BE2C (cell line): ENCODE measurements around the gene COL15A1.

Experiments
- DNase-seq: peaks from one replicate; pipeline ENCODE4 v3.0.0-alpha.2; 2020
- H3K27me3 ChIP-seq: fragments of 250-450 bp; sonication (Bioruptor Pico); 2 replicates; pipeline ENCODE4 v1.5.1; 2020; ENCODE audit warnings: mild to moderate bottlenecking
- H3K36me3 ChIP-seq: fragments of 250-450 bp; sonication (Bioruptor Pico); 2 replicates; pipeline ENCODE4 v1.5.1; 2020; ENCODE audit warnings: mild to moderate bottlenecking
- H3K4me1 ChIP-seq: fragments of 250-450 bp; sonication (Bioruptor Pico); 2 replicates; pipeline ENCODE4 v1.5.1; 2020
- H3K4me3 ChIP-seq: 2 replicates; pipeline ENCODE4 v1.5.1; 2011; ENCODE audit warnings: low read depth, low read length
- H3K9me3 ChIP-seq: fragments of 250-450 bp; sonication (Bioruptor Pico); 2 replicates; pipeline ENCODE4 v1.5.1; 2020
- CTCF ChIP-seq: IDR thresholded peaks from 2 replicates; pipeline ENCODE4 v1.5.1; 2012; ENCODE audit warnings: mild to moderate bottlenecking, low read depth, low read length

Gene COL15A1

GRCh38 chr9:99026956-99027298 is 83.2 kb downstream of the COL15A1 start:
- no peaks in the 10 kb centered on the region for H3K36me3 ChIP-seq
- DNase-seq = no peak
- peaks cover 3% of the 10 kb centered on the region for H3K27me3 ChIP-seq
- TF ChIP-seq CTCF = no peak
- H3K4me3 ChIP-seq = no peak overlapping the region
- no peaks in the 10 kb centered on the region for H3K4me1 ChIP-seq
- no peaks in the 10 kb centered on the region for H3K9me3 ChIP-seq

- no peak for TF ChIP-seq CTCF
- no peaks in the 10 kb centered on the region for H3K4me1 ChIP-seq
- DNase-seq = no peak
- H3K27me3 ChIP-seq = peaks cover 3% of the 10 kb centered on the region
- H3K4me3 ChIP-seq = no peak overlapping the region
- H3K36me3 ChIP-seq = no peaks in the 10 kb centered on the region
- H3K9me3 ChIP-seq = no peaks in the 10 kb centered on the region
These were observed 83.7 kb downstream of the COL15A1 start for GRCh38 chr9:99027443-99027842.

- TF ChIP-seq CTCF = no peak
- H3K27me3 ChIP-seq = peaks cover 6% of the 10 kb centered on the region
- no peaks in the 10 kb centered on the region for H3K4me1 ChIP-seq
- H3K36me3 ChIP-seq = no peaks in the 10 kb centered on the region
- DNase-seq = no peak
- H3K9me3 ChIP-seq = no peaks in the 10 kb centered on the region
- no peak overlapping the region for H3K4me3 ChIP-seq
These were observed 85.5 kb downstream of the COL15A1 start for GRCh38 chr9:99029083-99029645.

- Histone ChIP-seq H3K4me1 (no peaks in the 10 kb centered on the region), H3K9me3 (no peaks in the 10 kb centered on the region), H3K4me3 (no peak overlapping the region), H3K27me3 (peaks cover 6% of the 10 kb centered on the region), H3K36me3 (no peaks in the 10 kb centered on the region)
- TF ChIP-seq CTCF = no peak
- DNase-seq = no peak
These were observed 86.4 kb downstream of the COL15A1 start for GRCh38 chr9:99030092-99030511.

- Histone ChIP-seq H3K27me3 (peaks cover 6% of the 10 kb centered on the region), H3K36me3 (no peaks in the 10 kb centered on the region), H3K4me3 (no peak overlapping the region), H3K9me3 (no peaks in the 10 kb centered on the region), H3K4me1 (no peaks in the 10 kb centered on the region)
- DNase-seq = no peak
- no peak for TF ChIP-seq CTCF
These were observed 87.0 kb downstream of the COL15A1 start for GRCh38 chr9:99030610-99031109.

GRCh38 chr9:99031319-99031718 is 87.6 kb downstream of the COL15A1 start:
- TF ChIP-seq CTCF = no peak
- Histone ChIP-seq H3K9me3 (no peaks in the 10 kb centered on the region), H3K36me3 (no peaks in the 10 kb centered on the region), H3K4me1 (no peaks in the 10 kb centered on the region), H3K27me3 (peaks cover 6% of the 10 kb centered on the region), H3K4me3 (no peak overlapping the region)
- DNase-seq = no peak
